BLaER1 treated with 17β-estradiol and CSF1 and Interleukin-3, amounts not matched to agents 10 nM and 100 nM (cell line): ENCODE data around the gene STOX1.
"Not testable (repeated sequence)": the region's sequence is repeated elsewhere in the genome, so short reads cannot be mapped to it uniquely, and the experiment has no call there.

Source experiments
- H3K27ac ChIP-seq, 11 experiments: shearing (Covaris generic); formaldehyde crosslinking; 2 replicates each; pipeline ENCODE4 v1.8.1; 2022
- H3K27me3 ChIP-seq, 11 experiments: shearing (Covaris generic); formaldehyde crosslinking; 2 replicates each; pipeline ENCODE4 v1.8.1; 2022
- H3K36me3 ChIP-seq, 11 experiments: shearing (Covaris generic); formaldehyde crosslinking; 2 replicates each; pipeline ENCODE4 v1.8.1; 2022
- H3K4me1 ChIP-seq, 10 experiments: shearing (Covaris generic); formaldehyde crosslinking; 2 replicates each; pipeline ENCODE4 v1.8.1; 2022
- H3K4me2 ChIP-seq, 11 experiments: shearing (Covaris generic); formaldehyde crosslinking; 2 replicates each; pipeline ENCODE4 v1.8.1; 2022
- H3K4me3 ChIP-seq, 10 experiments: shearing (Covaris generic); formaldehyde crosslinking; 2 replicates each; pipeline ENCODE4 v1.8.1; 2022
- H3K9ac ChIP-seq, 11 experiments: shearing (Covaris generic); formaldehyde crosslinking; 2 replicates each; pipeline ENCODE4 v1.8.1; 2022
- H3K9me3 ChIP-seq, 11 experiments: shearing (Covaris generic); formaldehyde crosslinking; replicated peaks in 1 of 11; 2 replicates each; pipeline ENCODE4 v1.8.1; 2022
- H4K20me1 ChIP-seq, 11 experiments: shearing (Covaris generic); formaldehyde crosslinking; 2 replicates each; pipeline ENCODE4 v1.8.1; 2022
- Cebpa-rat ChIP-seq, 11 experiments: shearing (Covaris generic); IDR thresholded peaks; 2 replicates each; pipeline ENCODE4 v1.8.1; 2022

The STOX1 gene

GRCh38 chr10:68800211-68800610 is 27.1 kb upstream of the STOX1 start:
- TF ChIP-seq Cebpa-rat (IDR thresholded peaks at IDR 0.05) = no peak
- H3K27ac ChIP-seq = no peak overlapping the region
- H3K27me3 ChIP-seq = no peaks in the 10 kb centered on the region
- peaks cover 0 to 6% (median 0%) of the 10 kb centered on the region in 11 experiments; a peak in 1 of 22 replicates for H4K20me1 ChIP-seq
- no peak overlapping the region for H3K4me3 ChIP-seq
- no peak overlapping the region for H3K9ac ChIP-seq
- H3K9me3 ChIP-seq = peaks cover 0 to 4% (median 0%) of the 10 kb centered on the region in 11 experiments; a peak in 1 of 22 replicates
- H3K4me2 ChIP-seq = peak overlapping the region in 6 of 11 experiments; percentile 34 to 72 (median 48); a peak in 10 of 22 replicates
- peaks cover 19 to 52% (median 43%) of the 10 kb centered on the region in 11 experiments for H3K36me3 ChIP-seq
- H3K4me1 ChIP-seq = peaks cover 0 to 33% (median 22%) of the 10 kb centered on the region in 10 experiments; a peak in 16 of 20 replicates

GRCh38 chr10:68804692-68805091 is 22.6 kb upstream of the STOX1 start:
- Histone ChIP-seq H3K9me3 (no peaks in the 10 kb centered on the region), H3K36me3 (peaks cover 0 to 9% (median 0%) of the 10 kb centered on the region in 11 experiments; a peak in 4 of 22 replicates), H3K4me2 (no peak overlapping the region), H3K27ac (no peak overlapping the region), H3K4me3 (no peak overlapping the region), H3K9ac (no peak overlapping the region), H4K20me1 (no peaks in the 10 kb centered on the region; a peak in 1 of 22 replicates), H3K27me3 (no peaks in the 10 kb centered on the region), H3K4me1 (peaks cover 0 to 16% (median 9%) of the 10 kb centered on the region in 10 experiments; a peak in 14 of 20 replicates)
- no peak for TF ChIP-seq Cebpa-rat (IDR thresholded peaks at IDR 0.05)

- not testable (repeated sequence) for H3K36me3 ChIP-seq, H3K27ac ChIP-seq, H3K9me3 ChIP-seq, H3K27me3 ChIP-seq, H3K4me2 ChIP-seq, H3K9ac ChIP-seq, H3K4me3 ChIP-seq, H4K20me1 ChIP-seq, H3K4me1 ChIP-seq
Measured at GRCh38 chr10:68810830-68811229, 16.5 kb upstream of the STOX1 start.

- Histone ChIP-seq H3K9ac (no peak overlapping the region), H3K36me3 (no peaks in the 10 kb centered on the region), H3K4me3 (no peak overlapping the region), H3K4me2 (no peak overlapping the region), H3K27me3 (no peaks in the 10 kb centered on the region), H3K9me3 (no peaks in the 10 kb centered on the region), H4K20me1 (no peaks in the 10 kb centered on the region; a peak in 1 of 22 replicates), H3K4me1 (no peaks in the 10 kb centered on the region), H3K27ac (no peak overlapping the region)
- no peak for TF ChIP-seq Cebpa-rat (IDR thresholded peaks at IDR 0.05)
Measured at GRCh38 chr10:68811314-68812009, 15.9 kb upstream of the STOX1 start.

- H3K27me3 ChIP-seq = no peaks in the 10 kb centered on the region
- no peaks in the 10 kb centered on the region; a peak in 1 of 22 replicates for H4K20me1 ChIP-seq
- no peaks in the 10 kb centered on the region for H3K36me3 ChIP-seq
- H3K4me3 ChIP-seq = no peak overlapping the region
- no peaks in the 10 kb centered on the region for H3K9me3 ChIP-seq
- H3K4me2 ChIP-seq = no peak overlapping the region
- no peak overlapping the region for H3K27ac ChIP-seq
- no peak overlapping the region for H3K9ac ChIP-seq
- no peaks in the 10 kb centered on the region for H3K4me1 ChIP-seq
- TF ChIP-seq Cebpa-rat (IDR thresholded peaks at IDR 0.05) = no peak
Measured at GRCh38 chr10:68812420-68812819, 14.9 kb upstream of the STOX1 start.

- H4K20me1 ChIP-seq = no peaks in the 10 kb centered on the region
- H3K27me3 ChIP-seq = no peaks in the 10 kb centered on the region
- TF ChIP-seq Cebpa-rat (IDR thresholded peaks at IDR 0.05) = no peak
- H3K36me3 ChIP-seq = no peaks in the 10 kb centered on the region
- H3K27ac ChIP-seq = no peak overlapping the region
- H3K4me3 ChIP-seq = no peak overlapping the region
- no peaks in the 10 kb centered on the region for H3K4me1 ChIP-seq
- H3K4me2 ChIP-seq = no peak overlapping the region
- no peaks in the 10 kb centered on the region for H3K9me3 ChIP-seq
- no peak overlapping the region for H3K9ac ChIP-seq
Measured at GRCh38 chr10:68813559-68813958, 13.8 kb upstream of the STOX1 start.

GRCh38 chr10:68816796-68817412 is 10.4 kb upstream of the STOX1 start:
- H3K4me2 ChIP-seq = no peak overlapping the region
- H4K20me1 ChIP-seq = no peaks in the 10 kb centered on the region
- no peak overlapping the region for H3K9ac ChIP-seq
- H3K27ac ChIP-seq = no peak overlapping the region
- TF ChIP-seq Cebpa-rat (IDR thresholded peaks at IDR 0.05) = no peak
- no peaks in the 10 kb centered on the region for H3K36me3 ChIP-seq
- no peaks in the 10 kb centered on the region for H3K4me1 ChIP-seq
- H3K27me3 ChIP-seq = no peaks in the 10 kb centered on the region
- no peaks in the 10 kb centered on the region for H3K9me3 ChIP-seq
- no peak overlapping the region for H3K4me3 ChIP-seq

GRCh38 chr10:68820359-68820758 is 7.0 kb upstream of the STOX1 start:
- H4K20me1 ChIP-seq, H3K4me3 ChIP-seq, H3K9ac ChIP-seq, H3K27ac ChIP-seq, H3K9me3 ChIP-seq, H3K4me2 ChIP-seq, H3K27me3 ChIP-seq, H3K4me1 ChIP-seq, H3K36me3 ChIP-seq: not testable (repeated sequence)

GRCh38 chr10:68822626-68823025 is 4.7 kb upstream of the STOX1 start:
- H3K9ac ChIP-seq, H3K27ac ChIP-seq, H3K36me3 ChIP-seq, H4K20me1 ChIP-seq, H3K27me3 ChIP-seq, H3K4me3 ChIP-seq, H3K4me2 ChIP-seq, H3K9me3 ChIP-seq: not testable (repeated sequence)
- peaks cover 4 to 15% (median 11%) of the 10 kb centered on the region in 10 experiments; a peak in 18 of 20 replicates for H3K4me1 ChIP-seq

GRCh38 chr10:68827592-68827959 is 245 bp downstream of the STOX1 start:
- Histone ChIP-seq H3K4me1 (peaks cover 4 to 26% (median 14%) of the 10 kb centered on the region in 10 experiments; a peak in 18 of 20 replicates), H3K4me3 (peak overlapping the region; percentile 59 to 74 (median 68)), H3K9ac (peak overlapping the region; percentile 63 to 83 (median 74); a peak in 21 of 22 replicates), H3K27ac (peak overlapping the region in 8 of 11 experiments; percentile 47 to 70 (median 60); a peak in 13 of 22 replicates), H3K27me3 (peaks cover 0 to 12% (median 0%) of the 10 kb centered on the region in 11 experiments; a peak in 6 of 22 replicates), H3K4me2 (peak overlapping the region; percentile 86 to 99 (median 98))
- H3K9me3 ChIP-seq, H3K36me3 ChIP-seq, H4K20me1 ChIP-seq: not testable (repeated sequence)

- H3K9ac ChIP-seq = peak overlapping the region in 10 of 11 experiments; percentile 25 to 72 (median 59); a peak in 15 of 22 replicates
- H4K20me1 ChIP-seq = not testable (repeated sequence)
Measured at GRCh38 chr10:68828083-68828601, 811 bp downstream of the STOX1 start.

More at GRCh38 chr10:68828083-68828601, 811 bp downstream of the STOX1 start:
- H3K9me3 ChIP-seq, H3K36me3 ChIP-seq: not testable (repeated sequence)
- H3K27me3 ChIP-seq = peaks cover 0 to 12% (median 0%) of the 10 kb centered on the region in 11 experiments; a peak in 6 of 22 replicates
- peak overlapping the region in 2 of 11 experiments; percentile 5 to 35; a peak in 1 of 22 replicates for H3K27ac ChIP-seq
- peak overlapping the region; percentile 56 to 72 (median 62) for H3K4me3 ChIP-seq
- peak overlapping the region; percentile 63 to 93 (median 84) for H3K4me2 ChIP-seq
- peaks cover 4 to 26% (median 14%) of the 10 kb centered on the region in 10 experiments; a peak in 18 of 20 replicates for H3K4me1 ChIP-seq
